Upper lobe of left lung (tissue), 6 donors: ENCODE measurements around the gene SLF2. TPM values are rescaled to one million over a fixed set of nuclear protein-coding genes. Genes with fewer than 3 reads are reported as not detected.

Experiments used
- ATAC-seq, 2 donors: fragments of 200-7000 bp; cut with Tn5 transposase; one replicate each; pipeline ENCODE4 v1.9.1; 2022; ENCODE audit warnings: mild to moderate bottlenecking in 2 of 2, moderate library complexity in 2 of 2; ENCODE audit not compliant: low FRiP score in 2 of 2
- DNase-seq, 2 donors: peaks; one replicate each; pipeline ENCODE4 v3.0.0-alpha.2; 2019 to 2020
- H3K27ac ChIP-seq, 4 donors: fragments of 200-600 bp; sonication (generic); one replicate each; pipeline ENCODE4 v1.5.1; 2016 to 2019
- H3K27me3 ChIP-seq, 4 donors: fragments of 200-600 bp; sonication (generic); one replicate each; pipeline ENCODE4 v1.5.1; 2017 to 2019
- H3K36me3 ChIP-seq, 4 donors: fragments of 200-600 bp; sonication (generic); one replicate each; pipeline ENCODE4 v1.5.1; 2016 to 2019
- H3K4me1 ChIP-seq, 4 donors: fragments of 200-600 bp; sonication (generic); one replicate each; pipeline ENCODE4 v1.5.1; 2018 to 2019
- H3K4me3 ChIP-seq, 4 donors: fragments of 200-600 bp; sonication (generic); one replicate each; pipeline ENCODE4 v1.5.1; 2017 to 2019; ENCODE audit warnings: mild to moderate bottlenecking in 2 of 4, moderate library complexity in 1 of 4
- H3K9me3 ChIP-seq, 4 donors: fragments of 200-600 bp; sonication (generic); one replicate each; pipeline ENCODE4 v1.5.1; 2018 to 2019
- CTCF ChIP-seq, 6 experiments: fragments of 450-650 bp in 4 of 6; fragments of 200-600 bp in 2 of 6; sonication (generic) in 2 of 6; IDR thresholded peaks; one replicate each; pipeline ENCODE4 v1.5.1; 2016 to 2019; ENCODE audit warnings: antibody characterized with exemption in 6 of 6
- EP300 ChIP-seq, 4 donors: sonication (generic); formaldehyde crosslinking; IDR thresholded peaks; one replicate each; pipeline ENCODE4 v1.5.1; 2017; ENCODE audit warnings: antibody characterized with exemption in 4 of 4, control low read depth in 2 of 4
- POLR2A ChIP-seq, 4 donors: fragments of 450-650 bp; IDR thresholded peaks; one replicate each; pipeline ENCODE4 v1.5.1; 2016 to 2017; ENCODE audit warnings: antibody characterized with exemption in 4 of 4, mild to moderate bottlenecking in 2 of 4
- POLR2AphosphoS5 ChIP-seq, 2 donors: sonication (generic); formaldehyde crosslinking; IDR thresholded peaks; one replicate each; pipeline ENCODE4 v1.5.1; 2017; ENCODE audit warnings: antibody characterized with exemption in 2 of 2
- WGBS, 2 donors: methylation state at CpG; one replicate each; pipeline ENCODE4 v1.1.5; 2017 to 2018; 5-methylcytosine and 5-hydroxymethylcytosine counted together
- total RNA-seq, 6 donors: library from RNA; depleted of rRNA in 4 of 6; stranded (reverse); fragments of >200 nt in 4 of 6; gene quantifications; one replicate each; pipeline versions ENCODE4 v1.1.0 to v1.2.1, GENCODE V29; 2016 to 2021
- donor health status: DM: no; HTN: no; CAD: no; lungs with moderate emphysema.
- donor health status: DM: no; HTN: yes; CAD: no; lungs with severe emphysema.

SLF2 gene
- total RNA-seq, 6 donors from 2014 or later = 13.4 to 60.8 (median 28.2) TPM

- Histone ChIP-seq H3K9me3 (no peaks in the 10 kb centered on the region), H3K36me3 (peaks cover 0 to 6% (median 3%) of the 10 kb centered on the region in 4 donors), H3K4me1 (peaks cover 4 to 24% (median 16%) of the 10 kb centered on the region in 4 donors), H3K4me3 (peak overlapping the region in 3 of 4 donors; percentile 59 to 76 (median 60)), H3K27me3 (no peaks in the 10 kb centered on the region), H3K27ac (peak overlapping the region in 1 of 4 donors; percentile 24)
- DNase-seq (peak; percentile 51 to 65), ATAC-seq (peak; percentile 43 to 44)
- no peak for TF ChIP-seq CTCF (IDR thresholded peaks at IDR 0.05)
- WGBS, 2 donors = 33 to 41% methylated on average over 13 of the region's 13 CpGs
These were observed 57.5 kb downstream of the SLF2 start for GRCh38 chr10:100970076-100970913.

- Histone ChIP-seq H3K36me3 (peaks cover 0 to 6% (median 0%) of the 10 kb centered on the region in 4 donors), H3K9me3 (no peaks in the 10 kb centered on the region), H3K27ac (no peak overlapping the region), H3K4me3 (no peak overlapping the region), H3K27me3 (no peaks in the 10 kb centered on the region), H3K4me1 (peaks cover 4 to 24% (median 16%) of the 10 kb centered on the region in 4 donors)
- TF ChIP-seq POLR2AphosphoS5 (IDR thresholded peaks at IDR 0.05) = no peak
- TF ChIP-seq CTCF (IDR thresholded peaks at IDR 0.05) = no peak
- no peak for TF ChIP-seq POLR2A (IDR thresholded peaks at IDR 0.05)
- no peak for TF ChIP-seq EP300 (IDR thresholded peaks at IDR 0.05)
- ATAC-seq (peak in 1 of 2 donors; percentile 52), DNase-seq (no peak)
- 50 to 71% methylated on average over 2 to 4 of the region's 4 CpGs for WGBS, 2 donors
These were observed 58.4 kb downstream of the SLF2 start for GRCh38 chr10:100970914-100971811.

- DNase-seq = no peak
These were observed 59.5 kb downstream of the SLF2 start for GRCh38 chr10:100972115-100972903.

More at GRCh38 chr10:100972115-100972903, 59.5 kb downstream of the SLF2 start:
- H3K27me3 ChIP-seq = no peaks in the 10 kb centered on the region
- peaks cover 4 to 24% (median 16%) of the 10 kb centered on the region in 4 donors for H3K4me1 ChIP-seq
- WGBS, 2 donors = 78 to 82% methylated on average over 13 of the region's 13 CpGs
- no peak overlapping the region for H3K27ac ChIP-seq
- no peak for TF ChIP-seq CTCF (IDR thresholded peaks at IDR 0.05)
- no peak for TF ChIP-seq EP300 (IDR thresholded peaks at IDR 0.05)
- TF ChIP-seq POLR2AphosphoS5 (IDR thresholded peaks at IDR 0.05) = no peak
- no peak for TF ChIP-seq POLR2A (IDR thresholded peaks at IDR 0.05)
- H3K4me3 ChIP-seq = no peak overlapping the region
- H3K36me3 ChIP-seq = peaks cover 0 to under 1% (median 0%) of the 10 kb centered on the region in 4 donors
- no peak for ATAC-seq
- no peaks in the 10 kb centered on the region for H3K9me3 ChIP-seq
